Immature natural killer cell (primary cell): ENCODE results near the gene LMAN1L. TPM values are rescaled to one million over a fixed set of nuclear protein-coding genes. Genes with fewer than 3 reads are reported as not detected.

Source experiments
- DNase-seq, 3 donors: peaks; one replicate each; pipeline ENCODE4 v3.0.0; 2022; ENCODE audit warnings: mixed read lengths in 1 of 3
- H3K27ac Mint-ChIP-seq, 6 donors: one replicate each; pipeline ENCODE4 v1.8.0; 2020; ENCODE audit warnings: mixed read lengths in 6 of 6, mild to moderate bottlenecking in 5 of 6, inconsistent platforms in 4 of 6, moderate library complexity in 3 of 6
- H3K27me3 Mint-ChIP-seq, 3 donors: one replicate each; pipeline ENCODE4 v1.8.0; 2020 to 2021; ENCODE audit warnings: low read depth in 3 of 3, mild to moderate bottlenecking in 3 of 3, mixed read lengths in 3 of 3, moderate library complexity in 3 of 3, inconsistent platforms in 1 of 3
- H3K36me3 Mint-ChIP-seq, 3 donors: one replicate each; pipeline ENCODE4 v1.8.0; 2020; ENCODE audit warnings: mixed read lengths in 3 of 3, inconsistent platforms in 2 of 3, mild to moderate bottlenecking in 2 of 3
- H3K4me1 Mint-ChIP-seq, 2 donors: one replicate each; pipeline ENCODE4 v1.8.0; 2020; ENCODE audit warnings: inconsistent platforms in 2 of 2, mild to moderate bottlenecking in 2 of 2, mixed read lengths in 2 of 2, moderate library complexity in 1 of 2
- H3K4me3 Mint-ChIP-seq, 5 donors: one replicate each; pipeline ENCODE4 v1.8.0; 2020; ENCODE audit warnings: mild to moderate bottlenecking in 5 of 5, mixed read lengths in 5 of 5, inconsistent platforms in 3 of 5, moderate library complexity in 3 of 5
- H3K9me3 Mint-ChIP-seq, 6 donors: one replicate each; pipeline ENCODE4 v1.8.0; 2020; ENCODE audit warnings: mild to moderate bottlenecking in 6 of 6, mixed read lengths in 6 of 6, inconsistent platforms in 4 of 6, moderate library complexity in 3 of 6
- polyA plus RNA-seq, 3 donors: library from polyadenylated mRNA; unstranded; fragments of 300-500 nt; fragmentation: Illumina TruSeq; gene quantifications; one replicate each; pipeline ENCODE4 v1.2.3, GENCODE V29; 2021

LMAN1L gene
- not detected for polyA plus RNA-seq

DNA sequence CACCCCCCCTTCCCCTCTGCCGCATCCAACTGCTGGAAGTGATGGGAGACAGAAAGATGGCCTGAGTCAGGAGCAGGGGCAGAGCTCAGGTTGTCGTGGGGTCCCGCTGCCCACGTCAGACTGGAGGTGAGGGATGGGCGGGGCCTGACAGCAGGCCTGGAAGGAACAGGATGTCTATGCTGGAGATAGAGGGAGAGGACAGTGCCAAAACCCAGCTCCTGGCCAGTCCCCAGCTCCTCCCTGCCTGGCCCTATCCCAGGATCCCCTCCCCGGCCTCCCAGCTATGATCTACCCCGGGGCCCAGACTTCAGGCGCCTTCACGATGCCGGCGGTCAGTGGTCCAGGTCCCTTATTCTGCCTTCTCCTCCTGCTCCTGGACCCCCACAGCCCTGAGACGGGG, at the start of gene LMAN1L:
LMAN1L (plus strand) TSS at position 303 of the 400 bp plus-strand sequence; CDS start at position 323, 20 bp downstream.
- Mint-ChIP-seq H3K27ac (peak within 1 kb of the TSS in 1 of 6 donors; percentile 7), H3K4me1 (peaks cover 6 to 13% of the 10 kb centered on the region in 2 donors)

DNA sequence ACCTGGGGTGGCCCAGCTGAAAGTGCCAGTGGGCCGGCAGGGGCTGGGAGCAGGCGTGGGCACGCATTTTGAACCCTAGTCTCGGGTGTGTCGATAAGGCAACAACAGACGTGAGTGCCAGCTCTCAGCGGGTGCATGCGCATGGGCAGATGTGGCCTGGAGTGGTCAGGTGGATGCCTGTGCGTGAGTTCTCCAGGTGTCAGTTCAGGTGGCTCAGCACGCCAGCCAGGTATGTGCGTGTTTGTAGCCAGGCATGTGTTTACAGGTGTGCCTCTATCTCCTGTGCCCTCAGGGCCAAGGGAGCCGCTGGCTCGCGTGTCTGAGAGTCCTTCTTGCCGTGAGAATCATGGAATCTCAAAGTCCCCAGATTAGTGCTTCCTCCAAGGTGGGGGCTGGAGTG, 49.2 kb upstream of the LMAN1L start:
- Mint-ChIP-seq H3K27ac (no peak overlapping the region), H3K4me3 (no peak overlapping the region), H3K27me3 (peaks cover 2 to 8% (median 2%) of the 10 kb centered on the region in 3 donors), H3K36me3 (no peaks in the 10 kb centered on the region), H3K4me1 (no peaks in the 10 kb centered on the region), H3K9me3 (no peaks in the 10 kb centered on the region)
- DNase-seq, result no peak

More for the DNA sequence above, at the start of gene LMAN1L:
- DNase-seq, result no peak
- Mint-ChIP-seq H3K9me3 (no peaks in the 10 kb centered on the region), H3K36me3 (no peaks in the 10 kb centered on the region), H3K27me3 (peaks cover 0 to 3% (median 0%) of the 10 kb centered on the region in 3 donors), H3K4me3 (no peak within 1 kb of the TSS)

DNA sequence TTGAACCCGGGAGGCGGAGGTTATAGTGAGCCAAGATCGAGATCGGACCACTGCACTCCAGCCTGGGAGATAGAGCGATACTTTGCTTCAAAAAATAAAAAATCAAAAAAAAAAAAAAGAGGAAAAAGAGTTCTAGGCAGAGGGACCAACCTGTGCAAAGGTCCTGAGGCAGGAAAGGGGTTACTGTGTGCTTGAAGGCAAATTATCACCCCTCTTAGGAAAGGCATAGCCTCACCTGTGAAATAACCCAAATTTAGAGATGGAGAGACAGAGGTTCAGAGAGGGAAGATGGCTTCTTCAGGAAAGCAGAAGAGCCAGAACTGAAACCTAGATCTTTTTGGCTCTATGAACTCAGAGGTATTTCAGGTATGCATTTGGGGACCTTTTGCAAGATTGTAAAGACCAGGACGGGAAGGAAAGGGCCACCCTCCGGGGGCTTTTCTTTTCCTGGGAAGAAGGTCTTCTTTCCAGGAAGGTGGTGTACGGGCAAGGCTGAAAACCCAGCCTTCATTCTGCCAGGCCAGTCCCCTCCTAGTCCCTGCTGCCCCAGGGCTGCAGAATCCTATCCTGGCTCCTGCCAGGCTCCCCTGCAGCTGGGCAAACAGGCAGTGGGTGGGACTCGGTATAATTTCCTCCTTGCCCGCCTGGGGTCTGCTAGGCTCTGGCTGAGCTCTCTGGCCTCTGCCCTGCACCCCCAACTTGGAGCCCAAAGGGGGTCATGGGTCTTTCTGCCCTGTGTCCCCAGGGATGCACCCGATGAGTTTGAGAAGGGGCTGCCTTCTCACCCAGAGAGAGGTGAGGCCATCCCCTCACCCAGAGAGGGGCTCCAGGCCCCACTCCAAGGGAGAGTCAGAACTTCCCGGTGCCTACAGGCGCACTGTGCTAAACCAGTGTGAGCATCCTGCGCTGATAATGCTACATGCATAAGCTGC, 45.2 kb upstream of the LMAN1L start:
- Mint-ChIP-seq H3K27ac (no peak overlapping the region), H3K9me3 (no peaks in the 10 kb centered on the region), H3K27me3 (peaks cover 3 to 10% (median 6%) of the 10 kb centered on the region in 3 donors), H3K4me3 (no peak overlapping the region), H3K36me3 (no peaks in the 10 kb centered on the region), H3K4me1 (peaks cover 6 to 10% of the 10 kb centered on the region in 2 donors)
- no peak for DNase-seq

DNA sequence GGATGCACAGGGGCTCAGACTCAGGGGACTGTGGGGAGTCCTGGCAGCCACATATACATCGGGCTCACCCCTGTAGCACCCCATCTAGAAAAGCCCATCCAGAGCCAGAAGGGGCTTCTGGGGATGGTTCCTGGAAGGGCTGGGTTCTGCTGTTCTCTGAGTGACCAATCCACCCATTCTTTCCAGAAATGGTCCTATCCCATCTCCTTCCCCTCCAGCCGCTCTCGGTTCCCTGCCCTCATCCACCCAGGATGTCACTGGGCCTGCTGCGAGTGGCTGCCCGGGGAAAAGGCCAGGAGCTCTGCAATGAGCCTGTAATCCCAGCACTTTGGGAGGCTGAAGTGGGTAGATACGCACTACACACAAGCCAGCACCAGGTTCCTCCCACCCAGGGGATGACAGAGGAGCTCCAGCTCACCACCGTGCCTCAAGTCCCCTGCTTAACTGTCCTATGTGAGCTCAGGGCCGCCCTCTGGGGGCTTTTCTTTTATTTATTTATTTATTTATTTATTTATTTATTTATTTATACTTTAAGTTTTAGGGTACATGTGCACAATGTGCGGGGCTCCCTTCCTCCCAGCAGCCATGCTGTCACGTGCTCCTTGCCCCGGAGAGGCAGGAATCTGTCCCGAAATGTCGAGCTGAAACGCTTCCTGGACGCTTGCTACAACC, 44.4 kb upstream of the LMAN1L start:
- peaks cover 6 to 10% of the 10 kb centered on the region in 2 donors for H3K4me1 Mint-ChIP-seq
- peaks cover 3 to 8% (median 6%) of the 10 kb centered on the region in 3 donors for H3K27me3 Mint-ChIP-seq
- H3K4me3 Mint-ChIP-seq, result no peak overlapping the region
- no peaks in the 10 kb centered on the region for H3K36me3 Mint-ChIP-seq
- DNase-seq, result no peak
- H3K27ac Mint-ChIP-seq, result no peak overlapping the region
- no peaks in the 10 kb centered on the region for H3K9me3 Mint-ChIP-seq

DNA sequence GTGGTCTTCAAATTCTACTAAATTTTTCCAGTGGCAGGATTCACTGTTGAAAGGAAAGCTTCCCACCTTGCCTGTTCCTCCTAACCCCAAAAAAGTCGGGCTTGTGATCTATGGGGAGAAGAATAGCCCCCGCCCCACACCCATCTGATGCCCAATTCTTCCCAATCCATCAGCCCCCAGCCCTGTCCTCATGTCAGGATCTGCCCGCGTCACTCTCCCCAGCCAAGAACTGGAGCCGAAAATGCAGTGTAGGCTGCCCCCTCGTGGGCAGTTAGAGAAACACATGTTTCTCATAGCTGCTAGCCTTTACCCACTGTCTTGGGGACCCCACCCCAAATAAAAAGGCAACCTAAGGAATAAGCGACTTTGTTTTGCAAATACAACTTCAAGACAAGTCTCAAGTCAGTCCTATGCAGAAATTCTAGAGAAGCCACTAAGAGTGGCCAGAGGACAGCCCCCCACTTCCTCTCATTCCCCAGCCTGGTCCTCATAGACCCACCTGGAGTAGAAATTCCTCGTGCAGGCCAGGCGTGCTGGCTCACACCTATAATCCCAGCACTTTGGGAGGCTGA, 43.8 kb upstream of the LMAN1L start:
- H3K4me3 Mint-ChIP-seq, result peak overlapping the region in 1 of 5 donors; percentile 1
- H3K27me3 Mint-ChIP-seq, result peaks cover 3 to 8% (median 6%) of the 10 kb centered on the region in 3 donors
- peaks cover 6 to 10% of the 10 kb centered on the region in 2 donors for H3K4me1 Mint-ChIP-seq
- no peak overlapping the region for H3K27ac Mint-ChIP-seq
- H3K36me3 Mint-ChIP-seq, result no peaks in the 10 kb centered on the region
- no peaks in the 10 kb centered on the region for H3K9me3 Mint-ChIP-seq
- DNase-seq, result peak; percentile 51 to 63 (median 61)

DNA sequence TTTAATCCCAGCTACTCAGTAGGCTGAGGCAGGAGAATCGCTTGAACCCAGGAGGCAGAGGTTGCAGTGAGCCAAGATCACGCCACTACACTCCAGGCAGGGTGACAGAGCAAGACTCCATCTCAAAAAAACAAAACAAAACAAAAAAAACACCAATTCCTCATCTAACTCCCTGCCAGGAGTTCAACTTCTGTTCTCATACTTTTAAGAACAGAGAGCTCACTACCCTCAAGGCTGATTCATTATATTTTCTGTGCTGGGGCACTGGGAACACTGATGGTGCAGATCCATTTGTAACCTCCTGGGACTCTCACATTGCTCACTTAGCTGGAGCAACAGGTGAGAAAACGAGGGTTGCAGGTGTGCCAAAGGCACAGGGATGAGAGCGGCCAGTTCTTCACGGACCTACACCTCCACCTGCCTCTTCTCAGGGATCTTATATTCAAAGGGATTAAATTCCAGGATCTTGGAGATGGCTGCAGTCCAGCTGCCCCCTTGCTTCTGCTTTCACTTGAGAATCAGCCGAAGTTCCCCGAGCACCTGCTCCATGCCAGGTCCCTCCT, 43.1 kb upstream of the LMAN1L start:
- no peak for DNase-seq
- Mint-ChIP-seq H3K4me3 (no peak overlapping the region), H3K27me3 (peaks cover 3 to 8% (median 6%) of the 10 kb centered on the region in 3 donors), H3K4me1 (peaks cover 6 to 10% of the 10 kb centered on the region in 2 donors), H3K36me3 (no peaks in the 10 kb centered on the region), H3K9me3 (no peaks in the 10 kb centered on the region), H3K27ac (no peak overlapping the region)

DNA sequence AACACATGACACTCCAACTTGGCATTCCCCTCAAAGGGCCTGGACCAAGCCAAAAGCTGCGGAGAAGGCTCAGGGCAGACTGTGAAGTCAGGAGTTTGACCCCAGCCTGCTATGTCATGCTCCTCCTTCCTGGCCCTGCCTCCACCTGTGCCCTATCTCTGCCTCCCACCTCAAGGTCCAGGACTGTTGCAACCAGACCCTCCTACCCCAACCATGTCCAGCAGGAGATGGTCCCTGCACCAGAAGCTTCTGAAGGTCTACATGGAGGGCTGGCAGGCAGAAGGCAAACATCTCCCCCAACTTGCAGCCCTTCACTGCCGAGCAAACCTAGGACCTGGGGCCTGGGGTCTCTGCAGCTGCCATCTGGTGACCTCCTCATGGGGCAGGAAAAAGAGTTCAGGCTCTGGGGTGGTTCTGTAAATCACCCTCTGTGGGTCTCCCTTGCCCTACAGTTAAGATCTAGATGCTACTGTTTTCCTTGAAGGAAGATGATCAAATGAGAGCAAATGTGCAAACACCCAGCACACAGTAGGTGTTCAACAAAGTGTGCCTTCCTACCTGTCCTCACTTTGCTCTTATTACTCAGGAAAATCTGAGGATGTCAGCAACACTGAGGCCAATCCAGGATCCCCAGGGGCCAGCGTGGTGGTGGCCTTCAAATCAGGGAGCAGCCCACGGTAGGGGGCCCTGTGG, 42.3 kb upstream of the LMAN1L start:
- Mint-ChIP-seq H3K36me3 (no peaks in the 10 kb centered on the region), H3K27ac (no peak overlapping the region), H3K4me1 (peaks cover 8 to 11% of the 10 kb centered on the region in 2 donors), H3K27me3 (peaks cover 3 to 8% (median 6%) of the 10 kb centered on the region in 3 donors), H3K4me3 (no peak overlapping the region), H3K9me3 (no peaks in the 10 kb centered on the region)
- no peak for DNase-seq

DNA sequence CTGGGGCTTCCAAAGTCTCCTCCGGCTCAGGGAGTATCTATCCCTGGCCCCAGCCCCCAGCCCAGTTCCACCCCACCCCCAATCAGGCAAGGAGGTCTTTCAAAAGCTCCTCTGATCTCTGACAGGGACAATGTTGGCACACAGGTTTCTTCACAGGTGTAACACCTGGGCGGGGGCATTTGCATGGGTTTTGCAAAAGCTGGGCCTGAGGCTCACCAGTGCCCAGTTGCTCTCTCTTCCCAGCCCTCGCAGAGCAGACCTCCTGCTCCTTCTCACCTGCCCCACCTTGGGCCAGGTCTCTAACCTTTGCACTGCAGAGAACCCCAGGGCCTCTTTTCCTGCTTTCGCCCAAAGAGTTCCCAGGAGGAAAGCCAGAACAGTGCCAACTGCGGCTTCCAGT, 39.3 kb upstream of the LMAN1L start:
- no peak for DNase-seq
- no peaks in the 10 kb centered on the region for H3K36me3 Mint-ChIP-seq
- H3K4me3 Mint-ChIP-seq, result no peak overlapping the region
- H3K4me1 Mint-ChIP-seq, result peaks cover 36 to 38% of the 10 kb centered on the region in 2 donors
- H3K9me3 Mint-ChIP-seq, result peaks cover 0 to 1% (median 0%) of the 10 kb centered on the region in 6 donors
- peak overlapping the region in 1 of 6 donors; percentile 11 for H3K27ac Mint-ChIP-seq
- H3K27me3 Mint-ChIP-seq, result peaks cover 2 to 4% (median 3%) of the 10 kb centered on the region in 3 donors

DNA sequence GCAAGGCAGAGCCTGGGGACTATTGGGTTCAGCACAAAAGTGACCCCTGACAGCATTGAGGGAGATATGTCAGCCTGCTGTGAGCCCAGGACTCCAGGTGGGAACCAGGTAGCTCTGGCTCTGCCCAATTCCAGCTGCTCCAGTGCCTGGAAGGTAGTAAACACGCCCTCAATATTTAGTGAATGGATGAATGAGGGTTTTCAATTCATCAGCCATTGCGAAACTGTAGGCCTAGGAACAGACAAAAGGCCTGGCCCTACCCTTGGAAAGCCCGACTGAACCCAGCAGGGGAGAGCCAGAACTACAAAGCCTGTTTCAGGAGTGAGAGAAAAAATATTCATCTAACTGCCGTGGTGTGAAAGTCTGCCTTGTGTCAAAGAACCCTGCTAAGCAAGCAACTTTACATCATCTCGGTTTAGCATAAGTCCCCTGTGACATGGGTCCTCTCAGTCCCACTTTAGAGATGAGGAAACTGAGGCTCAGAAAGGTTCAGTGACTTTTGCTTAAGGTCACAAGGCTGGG, 38.8 kb upstream of the LMAN1L start:
- peaks cover 0 to 1% (median 0%) of the 10 kb centered on the region in 6 donors for H3K9me3 Mint-ChIP-seq
- DNase-seq, result no peak
- H3K4me1 Mint-ChIP-seq, result peaks cover 37 to 40% of the 10 kb centered on the region in 2 donors
- H3K4me3 Mint-ChIP-seq, result no peak overlapping the region
- peak overlapping the region in 3 of 6 donors; percentile 11 to 35 (median 30) for H3K27ac Mint-ChIP-seq
- no peaks in the 10 kb centered on the region for H3K36me3 Mint-ChIP-seq
- peaks cover under 1 to 2% (median 2%) of the 10 kb centered on the region in 3 donors for H3K27me3 Mint-ChIP-seq

DNA sequence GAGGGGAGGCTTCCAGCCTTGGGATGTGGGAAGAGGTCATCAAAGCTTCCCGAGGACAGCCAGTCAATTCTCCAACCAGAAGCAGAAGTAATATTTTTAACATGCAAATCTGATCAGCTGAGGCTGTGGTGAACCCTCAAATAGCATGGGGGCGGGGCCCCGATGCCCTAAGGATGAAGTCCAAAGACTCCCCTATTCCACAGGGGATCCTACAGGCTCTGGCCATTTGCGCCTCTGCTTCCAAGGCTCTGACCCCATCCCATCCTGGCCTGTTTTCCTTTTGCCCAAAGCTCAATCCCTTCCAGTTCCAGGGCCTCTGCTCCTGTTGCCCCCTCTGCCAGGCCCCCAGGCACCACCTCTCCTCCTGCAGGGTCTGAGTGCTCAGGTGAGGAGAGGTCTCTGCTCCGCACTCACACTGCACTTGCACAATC, 37.5 kb upstream of the LMAN1L start:
- H3K27me3 Mint-ChIP-seq, result peaks cover 0 to 4% (median 0%) of the 10 kb centered on the region in 3 donors
- no peaks in the 10 kb centered on the region for H3K36me3 Mint-ChIP-seq
- peak overlapping the region in 4 of 6 donors; percentile 21 to 96 (median 69) for H3K27ac Mint-ChIP-seq
- H3K4me1 Mint-ChIP-seq, result peaks cover 47 to 52% of the 10 kb centered on the region in 2 donors
- H3K4me3 Mint-ChIP-seq, result no peak overlapping the region
- peaks cover 0 to 1% (median 0%) of the 10 kb centered on the region in 6 donors for H3K9me3 Mint-ChIP-seq
- DNase-seq, result no peak

DNA sequence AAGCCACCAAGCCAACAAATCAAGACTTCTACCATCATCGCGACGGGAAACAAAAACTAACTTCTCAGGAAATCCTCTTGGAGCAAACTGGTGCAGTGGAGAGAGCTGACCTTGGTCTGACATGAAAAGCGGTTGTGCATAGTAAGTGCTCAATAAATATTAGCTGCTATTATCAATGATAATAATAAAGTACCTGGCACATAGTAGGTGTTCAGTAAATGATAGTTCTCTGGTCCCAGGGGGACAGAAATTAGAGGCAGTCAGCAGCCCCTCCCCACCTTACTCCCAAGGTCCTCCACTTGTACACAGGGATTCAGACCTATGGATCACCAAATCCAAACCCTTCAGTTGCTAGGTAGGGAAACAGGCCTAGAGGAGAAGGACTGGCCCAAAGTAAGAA, 36.7 kb upstream of the LMAN1L start:
- H3K4me3 Mint-ChIP-seq, result no peak overlapping the region
- peaks cover 0 to 7% (median 3%) of the 10 kb centered on the region in 3 donors for H3K27me3 Mint-ChIP-seq
- H3K36me3 Mint-ChIP-seq, result no peaks in the 10 kb centered on the region
- DNase-seq, result no peak
- peaks cover 0 to 1% (median 0%) of the 10 kb centered on the region in 6 donors for H3K9me3 Mint-ChIP-seq
- peak overlapping the region in 5 of 6 donors; percentile 71 to 96 (median 96) for H3K27ac Mint-ChIP-seq
- peaks cover 55 to 60% of the 10 kb centered on the region in 2 donors for H3K4me1 Mint-ChIP-seq

DNA sequence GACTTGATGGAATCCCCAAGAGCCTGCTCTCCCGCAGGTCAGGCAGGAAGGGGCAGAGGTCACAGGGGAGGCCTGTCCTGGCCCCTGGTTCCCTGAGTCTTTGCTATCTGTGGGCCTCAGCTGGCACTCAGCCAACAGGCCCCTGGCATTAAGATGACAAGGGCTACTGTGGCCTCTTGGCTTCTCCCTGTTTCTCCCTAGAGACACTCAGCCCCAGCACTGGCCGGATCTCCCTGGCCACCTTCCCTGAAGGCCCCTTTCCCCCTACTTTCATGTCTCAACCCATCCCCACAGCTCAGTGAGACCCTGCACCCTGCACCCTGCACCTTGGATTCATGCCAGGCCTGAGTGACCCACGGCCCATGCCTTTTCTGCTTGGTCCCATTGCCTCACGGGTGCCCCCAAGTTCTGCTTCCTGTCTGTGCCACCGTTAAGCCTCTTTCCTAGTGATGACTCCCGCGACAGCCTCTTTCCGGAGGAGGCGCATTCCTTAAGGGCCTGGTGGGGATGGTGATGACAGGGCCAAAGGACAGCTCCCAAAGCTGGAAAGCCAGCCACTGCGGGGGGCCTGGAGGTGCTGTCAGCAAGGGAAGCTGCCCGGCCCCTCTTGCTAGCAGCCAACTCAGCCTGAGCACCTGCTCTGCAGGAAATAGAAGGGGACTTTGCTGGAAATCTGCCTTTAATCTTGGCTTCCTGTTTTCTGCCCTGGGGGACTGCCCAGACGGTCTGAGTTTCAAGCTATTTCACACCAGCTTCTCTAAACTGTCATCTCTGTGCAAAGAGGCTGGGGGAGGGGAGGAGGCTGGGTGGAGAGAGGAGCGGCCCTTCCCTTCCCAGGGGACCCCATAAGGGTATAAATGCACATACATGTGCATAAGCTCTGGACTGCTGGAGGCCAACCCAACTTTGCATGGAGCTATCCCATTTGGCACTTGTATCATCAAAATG, 35.5 kb upstream of the LMAN1L start:
- Mint-ChIP-seq H3K27ac (peak overlapping the region; percentile 91 to 99 (median 96)), H3K4me3 (peak overlapping the region; percentile 55 to 78 (median 66)), H3K36me3 (no peaks in the 10 kb centered on the region), H3K9me3 (peaks cover 0 to 1% (median 0%) of the 10 kb centered on the region in 6 donors), H3K27me3 (peaks cover 7 to 15% (median 11%) of the 10 kb centered on the region in 3 donors), H3K4me1 (peaks cover 61 to 63% of the 10 kb centered on the region in 2 donors)
- peak; percentile 54 to 66 (median 60) for DNase-seq
